HG02642 (cell line): ENCODE results near the gene PRKCA.
"Not testable (repeated sequence)": the region's sequence is repeated elsewhere in the genome, so short reads cannot be mapped to it uniquely, and the experiment has no call there.

Experiments
- ATAC-seq: cut with Tn5 transposase; IDR thresholded peaks from one replicate; pipeline ENCODE4 v1.9.1; 2021; ENCODE audit warnings: mild to moderate bottlenecking; ENCODE audit not compliant: unreplicated experiment, poor library complexity

Gene PRKCA

GRCh38 chr17:66322764-66323163 is 20.4 kb downstream of the PRKCA start:
- ATAC-seq, result no peak

GRCh38 chr17:66324381-66325004 is 22.1 kb downstream of the PRKCA start:
- ATAC-seq, result not testable (repeated sequence)

- ATAC-seq, result no peak
Observed at GRCh38 chr17:66326476-66327047, 24.1 kb downstream of the PRKCA start.

DNA sequence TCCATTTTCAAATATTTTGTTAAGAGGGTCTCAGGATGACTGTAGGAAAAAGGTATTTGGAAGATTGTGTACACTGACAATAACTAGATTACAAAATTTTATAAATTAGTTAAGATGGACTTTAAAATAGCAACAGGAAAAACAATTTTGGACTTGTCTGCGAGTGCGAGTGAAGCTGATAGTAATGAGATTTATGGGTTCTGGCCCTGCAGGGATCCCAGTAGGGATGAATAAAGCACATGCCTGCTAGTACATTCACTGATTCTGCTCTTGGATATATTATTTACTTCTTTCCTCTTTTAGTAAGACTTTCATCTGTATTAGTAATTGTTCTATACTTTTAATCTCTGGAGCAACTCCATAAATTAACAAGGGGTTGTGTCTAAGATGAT is 28.2 kb downstream of the PRKCA start:
- ATAC-seq, result no peak

GRCh38 chr17:66331038-66331816 is 28.8 kb downstream of the PRKCA start:
- ATAC-seq, result no peak

GRCh38 chr17:66335797-66336196 is 33.4 kb downstream of the PRKCA start:
- no peak for ATAC-seq

DNA sequence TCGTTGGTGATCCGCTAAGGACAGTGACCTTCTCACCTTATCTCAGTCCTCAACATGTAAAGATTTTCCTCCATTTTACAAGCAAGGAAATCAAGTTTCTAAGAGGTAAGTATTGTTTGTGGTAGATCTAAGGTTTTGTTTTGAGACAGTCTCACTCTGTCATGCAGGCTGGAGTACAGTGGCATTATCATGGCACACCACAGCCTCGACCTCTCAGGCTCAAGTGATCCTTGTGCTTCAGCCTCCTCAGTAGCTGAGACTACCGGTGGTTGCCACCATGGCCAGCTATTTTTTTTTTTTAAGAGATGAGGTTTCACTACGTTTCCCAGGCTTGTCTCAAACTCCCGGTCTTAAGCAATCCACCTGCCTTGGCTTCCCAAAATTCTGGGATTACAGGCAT is 34.9 kb downstream of the PRKCA start:
- no peak for ATAC-seq

DNA sequence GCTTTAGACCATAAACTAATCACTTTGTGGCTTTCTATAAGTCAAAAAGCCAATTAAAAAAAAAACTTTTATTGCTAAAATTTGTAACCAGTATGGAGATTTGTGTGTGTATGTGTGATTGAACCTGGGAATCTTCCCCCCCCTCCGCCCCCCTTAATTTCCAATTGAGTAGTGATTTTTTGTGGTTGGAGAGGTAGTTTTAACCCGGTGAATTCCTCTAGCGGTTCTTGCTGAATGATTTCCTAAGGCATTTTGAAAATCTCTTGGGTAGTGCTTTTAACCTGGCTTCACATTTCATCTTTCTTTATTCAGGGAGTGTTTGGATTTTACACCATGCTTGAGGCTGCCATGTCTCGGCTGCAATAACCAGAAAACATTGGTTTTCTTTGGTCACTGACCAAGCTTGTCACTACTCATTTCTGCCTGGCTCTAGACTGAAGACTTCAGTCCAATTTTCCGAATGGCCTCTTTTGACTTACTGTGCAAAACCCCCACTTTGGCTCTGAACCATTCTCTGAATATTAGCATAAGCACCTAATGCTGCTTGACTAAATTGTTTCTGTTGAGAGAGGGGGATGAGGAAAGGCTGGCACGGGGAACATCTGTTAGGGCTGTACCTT is 35.6 kb downstream of the PRKCA start:
- no peak for ATAC-seq

DNA sequence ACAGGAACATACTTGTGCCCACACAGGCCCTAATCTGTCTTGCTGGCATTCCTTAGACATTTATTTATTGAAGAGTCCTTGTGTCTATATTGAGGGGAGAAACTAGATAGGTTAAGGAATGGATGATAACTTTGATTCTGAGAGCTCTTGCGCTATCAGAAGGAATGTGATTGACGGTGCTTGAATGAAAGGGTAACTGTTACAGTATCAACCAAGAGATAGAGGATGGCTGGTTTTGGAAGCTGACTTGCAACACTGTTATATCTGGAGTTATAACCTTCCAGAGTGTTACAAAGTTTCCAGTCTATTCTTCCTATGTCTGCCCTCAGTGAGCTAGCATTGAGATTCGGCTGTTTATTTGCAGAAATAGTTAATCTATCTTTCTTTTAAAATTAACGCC is 36.5 kb downstream of the PRKCA start:
- no peak for ATAC-seq

- no peak for ATAC-seq
Observed at GRCh38 chr17:66339561-66339960, 37.1 kb downstream of the PRKCA start.

GRCh38 chr17:66340720-66341119 is 38.3 kb downstream of the PRKCA start:
- ATAC-seq, result no peak

GRCh38 chr17:66341462-66341861 is 39.0 kb downstream of the PRKCA start:
- ATAC-seq, result no peak

DNA sequence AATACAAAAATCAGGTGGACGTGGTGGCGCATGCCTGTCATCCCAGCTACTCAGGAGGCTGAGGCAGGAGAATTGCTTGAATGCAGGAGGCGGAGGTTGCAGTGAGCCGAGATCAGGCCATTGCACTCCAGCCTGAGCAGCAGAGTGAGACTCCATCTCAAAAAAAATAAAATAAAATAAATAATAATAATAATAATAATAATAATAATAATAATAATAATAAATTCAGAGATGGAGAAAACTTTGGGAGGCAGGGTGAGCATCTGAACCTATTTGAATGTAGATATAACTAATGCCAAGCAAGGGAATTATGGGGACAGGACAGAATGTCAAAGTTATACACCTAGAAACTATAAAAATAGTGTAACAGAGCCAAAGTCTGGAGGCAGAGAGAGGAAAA is 39.9 kb downstream of the PRKCA start:
- ATAC-seq, result not testable (repeated sequence)

DNA sequence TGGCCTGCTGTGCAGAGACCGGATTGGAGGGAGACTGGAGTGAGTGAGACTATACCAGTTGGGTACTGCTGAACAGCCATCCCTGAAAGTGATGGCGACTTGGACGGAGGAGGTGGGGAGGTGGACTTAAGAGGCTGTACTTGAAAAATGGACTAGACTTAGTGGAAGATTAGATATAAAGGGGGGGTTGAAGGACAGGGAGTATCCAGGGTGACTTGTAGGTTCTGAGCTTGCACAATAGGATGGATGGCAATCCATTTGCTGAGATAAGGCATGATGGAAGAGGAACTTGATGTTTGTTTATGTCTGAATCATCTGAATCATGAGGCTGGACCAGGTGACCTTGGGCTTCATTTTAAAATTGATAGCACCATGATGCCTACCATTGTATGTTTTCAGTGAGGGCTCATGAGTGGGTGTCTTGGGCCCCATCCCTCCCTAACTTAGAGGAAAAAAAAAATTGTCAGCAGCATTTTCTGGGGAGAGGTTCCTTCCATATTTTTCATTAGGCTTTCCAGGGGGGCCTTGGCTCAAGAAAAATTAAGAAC is 41.2 kb downstream of the PRKCA start:
- no peak for ATAC-seq

DNA sequence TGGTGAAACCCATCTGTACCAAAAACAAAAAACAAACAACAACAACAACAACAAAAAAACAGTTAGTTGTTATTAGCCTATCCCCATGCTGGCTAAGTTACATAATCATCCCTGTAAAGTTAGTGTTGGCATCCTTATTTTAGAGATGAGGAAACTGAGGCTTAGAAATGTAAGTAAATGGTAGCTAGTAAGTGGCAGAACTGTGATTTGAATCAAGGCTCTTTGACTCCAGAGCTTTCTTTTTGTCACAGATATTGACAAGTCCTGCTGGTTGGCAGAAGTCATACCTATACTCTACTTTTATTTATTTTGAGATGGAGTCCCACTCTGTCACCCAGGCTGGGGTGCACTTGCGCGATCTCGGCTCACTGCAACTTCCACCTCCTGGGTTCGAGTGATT is 42.1 kb downstream of the PRKCA start:
- ATAC-seq, result no peak

DNA sequence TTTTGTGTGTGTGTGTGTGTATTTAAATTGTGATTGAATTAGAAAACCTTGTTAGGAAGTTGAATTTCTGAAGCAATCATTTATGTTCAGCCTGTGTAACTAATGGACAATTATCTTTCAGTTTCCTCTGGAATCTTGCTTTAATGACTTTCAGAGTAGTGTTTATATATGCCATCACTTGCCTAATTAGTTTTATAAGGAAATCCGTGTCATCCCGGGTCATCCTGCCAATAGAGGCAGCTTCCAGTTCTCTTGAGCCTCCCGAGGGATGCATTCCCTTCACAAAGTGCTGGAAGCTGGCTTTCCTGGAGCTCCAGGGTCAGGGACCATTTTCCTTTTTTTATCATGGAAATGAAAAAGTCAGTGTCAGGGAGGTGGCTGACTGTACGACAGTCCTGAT is 42.9 kb downstream of the PRKCA start:
- no peak for ATAC-seq

- ATAC-seq, result not testable (repeated sequence)
Observed at GRCh38 chr17:66345949-66346638, 43.7 kb downstream of the PRKCA start.

DNA sequence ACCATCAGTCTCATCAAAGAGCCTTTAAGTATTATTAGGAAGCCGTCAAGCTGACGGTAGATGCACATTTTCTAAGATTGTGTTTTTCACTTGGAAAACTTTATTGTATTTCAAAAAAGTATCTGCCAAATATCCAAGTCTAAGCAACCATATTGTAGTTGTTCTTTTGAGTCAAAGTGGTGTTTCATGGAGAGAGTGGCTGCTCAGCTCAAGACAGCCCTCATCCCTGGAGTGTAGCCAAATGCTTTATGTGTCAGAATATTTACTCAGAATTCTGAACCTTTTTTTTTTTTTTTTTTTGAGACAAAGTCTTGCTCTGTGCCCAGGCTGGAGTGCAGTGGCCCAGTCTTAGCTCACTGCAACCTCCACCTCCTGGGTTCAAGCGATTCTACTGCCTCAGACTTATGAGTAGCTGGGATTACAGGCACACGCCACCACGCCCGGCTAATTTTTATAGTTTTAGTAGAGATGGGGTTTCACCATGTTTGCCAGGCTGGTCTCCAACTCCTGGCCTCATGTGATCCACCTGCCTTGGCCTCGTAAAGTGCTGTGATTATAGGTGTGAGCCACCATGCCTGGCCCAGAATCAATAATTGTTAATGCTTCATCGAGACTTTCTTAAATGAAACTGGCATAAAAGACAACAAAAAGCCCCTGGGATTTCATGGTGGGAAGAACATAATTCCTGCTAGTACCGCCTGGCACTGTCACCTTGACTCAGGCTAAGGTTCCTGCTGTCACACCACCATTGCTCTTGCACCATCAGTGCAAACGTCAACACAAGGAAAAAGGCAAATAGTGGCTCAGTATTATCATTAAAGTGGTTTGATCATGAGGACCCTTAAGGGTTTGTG is 45.5 kb downstream of the PRKCA start:
- ATAC-seq, result no peak

DNA sequence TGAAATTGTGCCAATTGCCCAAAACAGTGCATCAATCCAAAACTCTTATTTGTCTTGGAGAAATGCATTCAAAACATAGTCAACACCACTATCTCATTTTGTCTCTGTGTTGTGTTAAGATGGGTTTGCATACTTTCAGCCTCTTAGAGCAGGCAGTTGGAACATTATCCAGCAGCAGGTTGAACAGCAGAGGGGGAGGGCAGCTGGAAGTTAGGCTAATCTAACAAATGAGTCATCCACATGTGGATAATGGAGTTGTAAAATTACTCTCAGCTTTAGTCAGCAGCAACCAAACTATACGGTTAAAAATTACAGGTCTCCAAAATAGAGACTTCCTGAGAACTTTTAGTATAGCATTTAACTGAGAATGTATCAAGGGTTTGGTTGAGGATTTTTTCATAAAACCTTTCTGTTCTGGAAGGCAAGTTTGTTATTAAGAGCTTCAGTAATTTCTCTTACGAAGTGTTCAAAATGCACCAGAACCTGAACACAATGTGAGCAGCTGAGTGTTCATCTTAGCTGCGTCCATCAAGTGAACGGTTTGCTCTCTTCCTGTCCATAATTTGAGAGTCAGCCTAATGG is 46.3 kb downstream of the PRKCA start:
- no peak for ATAC-seq
